Left lung (tissue), 10 donors: ENCODE results near the gene NEFH. TPM values are rescaled to one million over a fixed set of nuclear protein-coding genes. Genes with fewer than 3 reads are reported as not detected.

Source experiments
- ATAC-seq: fragments of 200-7000 bp; cut with Tn5 transposase; one replicate; pipeline ENCODE4 v1.9.1; 2020; ENCODE audit warnings: moderate library complexity
- DNase-seq, 4 donors: peaks; one replicate each; pipeline ENCODE4 v3.0.0-alpha.2; 2013 to 2020
- H3K27ac ChIP-seq, 2 donors: fragments of 200-600 bp; sonication (generic) in 1 of 2; one replicate each; pipeline versions ENCODE4 v1.5.0 to v1.8.0; 2020 to 2021
- H3K27me3 ChIP-seq, 2 donors: fragments of 200-600 bp; sonication (generic) in 1 of 2; one replicate each; pipeline versions ENCODE4 v1.5.0 to v1.8.0; 2020 to 2021
- H3K36me3 ChIP-seq, 2 donors: fragments of 200-600 bp; sonication (generic) in 1 of 2; one replicate each; pipeline versions ENCODE4 v1.5.0 to v1.8.0; 2020 to 2021
- H3K4me1 ChIP-seq, 2 donors: fragments of 200-600 bp; one replicate each; pipeline ENCODE4 v1.8.0; 2021
- H3K4me3 ChIP-seq, 2 donors: fragments of 200-600 bp; sonication (generic) in 1 of 2; one replicate each; pipeline versions ENCODE4 v1.5.0 to v1.8.0; 2020 to 2021; ENCODE audit warnings: mild to moderate bottlenecking in 1 of 2
- H3K9me3 ChIP-seq, 2 donors: fragments of 200-600 bp; sonication (generic) in 1 of 2; one replicate each; pipeline versions ENCODE4 v1.5.0 to v1.8.0; 2020 to 2021
- CTCF ChIP-seq, 2 donors: fragments of 200-600 bp; sonication (generic) in 1 of 2; IDR thresholded peaks; one replicate each; pipeline versions ENCODE4 v1.5.0 to v1.8.0; 2021; ENCODE audit warnings: antibody characterized with exemption in 2 of 2
- intact Hi-C, 2 donors: fragments of 100-400 bp; cut with DNase I; formaldehyde crosslinking; loops; one replicate each; pipeline versions ENCODE4 v1.11.2 to v1.14.2; 2022
- polyA plus RNA-seq, 6 donors: library from polyadenylated mRNA; unstranded; fragments of 120-200 nt; gene quantifications; one replicate each; pipeline ENCODE4 v1.2.1, GENCODE V29; 2013; ENCODE audit not compliant: insufficient read length in 6 of 6
- total RNA-seq, 2 donors: library from RNA; stranded (reverse); fragmentation: NEBNext Ultra II Directional; extraction: Animal tissue kit (Norgen Biotek cat#: 25700); gene quantifications; one replicate each; pipeline ENCODE4 v1.2.1, GENCODE V29; 2021
- donor health status: DM: no; HTN: yes; CAD: no.
- donor health status: DM: no; HTN: no; CAD: no.

Gene NEFH
- total and polyA plus RNA-seq, 8 donors: 0.55 to 5.8 (median 4.6) TPM

- Histone ChIP-seq H3K4me3 (no peak overlapping the region), H3K36me3 (peaks cover 0 to 53% of the 10 kb centered on the region in 2 donors), H3K9me3 (no peaks in the 10 kb centered on the region), H3K4me1 (no peaks in the 10 kb centered on the region), H3K27me3 (no peaks in the 10 kb centered on the region), H3K27ac (no peak overlapping the region)
- no peak for TF ChIP-seq CTCF (IDR thresholded peaks at IDR 0.05)
- peak; percentile 44 for ATAC-seq
- DNase-seq: peak in 2 of 4 donors; percentile 48 to 56
- intact Hi-C loops: no loop called here
These were observed 23.9 kb downstream of the NEFH start for GRCh38 chr22:29503811-29504372.

GRCh38 chr22:29509298-29509697 lies 29.3 kb downstream of the NEFH start:
- ATAC-seq (no peak), DNase-seq (no peak)
- H3K4me1 ChIP-seq: no peaks in the 10 kb centered on the region
- no peak for TF ChIP-seq CTCF (IDR thresholded peaks at IDR 0.05)
- H3K27me3 ChIP-seq: no peaks in the 10 kb centered on the region
- H3K27ac ChIP-seq: no peak overlapping the region
- H3K4me3 ChIP-seq: no peak overlapping the region
- H3K9me3 ChIP-seq: no peaks in the 10 kb centered on the region
- peaks cover 0 to 95% of the 10 kb centered on the region in 2 donors for H3K36me3 ChIP-seq
- intact Hi-C loops: no loop called here

- no peaks in the 10 kb centered on the region for H3K27me3 ChIP-seq
- no peak overlapping the region for H3K27ac ChIP-seq
- H3K4me3 ChIP-seq: no peak overlapping the region
- H3K9me3 ChIP-seq: no peaks in the 10 kb centered on the region
- TF ChIP-seq CTCF (IDR thresholded peaks at IDR 0.05): no peak
- DNase-seq (no peak), ATAC-seq (no peak)
- H3K4me1 ChIP-seq: no peaks in the 10 kb centered on the region
- H3K36me3 ChIP-seq: peaks cover 0 to 100% of the 10 kb centered on the region in 2 donors
- intact Hi-C loops: no loop called here
These were observed 29.8 kb downstream of the NEFH start for GRCh38 chr22:29509815-29510214.

GRCh38 chr22:29510542-29510941 lies 30.5 kb downstream of the NEFH start:
- Histone ChIP-seq H3K27ac (no peak overlapping the region), H3K4me3 (no peak overlapping the region), H3K27me3 (no peaks in the 10 kb centered on the region), H3K4me1 (no peaks in the 10 kb centered on the region), H3K9me3 (no peaks in the 10 kb centered on the region), H3K36me3 (peaks cover 0 to 100% of the 10 kb centered on the region in 2 donors)
- no peak for ATAC-seq
- no peak for DNase-seq
- intact Hi-C loops: no loop called here
- no peak for TF ChIP-seq CTCF (IDR thresholded peaks at IDR 0.05)

GRCh38 chr22:29511126-29511862 lies 31.3 kb downstream of the NEFH start:
- intact Hi-C loops: no loop called here
- Histone ChIP-seq H3K9me3 (no peaks in the 10 kb centered on the region), H3K4me1 (no peaks in the 10 kb centered on the region), H3K27me3 (no peaks in the 10 kb centered on the region), H3K36me3 (peaks cover 0 to 100% of the 10 kb centered on the region in 2 donors), H3K27ac (no peak overlapping the region), H3K4me3 (no peak overlapping the region)
- DNase-seq (no peak), ATAC-seq (no peak)
- TF ChIP-seq CTCF (IDR thresholded peaks at IDR 0.05): no peak
